K562 (cell line): Measurements from ENCODE around the gene ARHGDIA. TPM values are rescaled to one million over a fixed set of nuclear protein-coding genes. Genes with fewer than 3 reads are reported as not detected.

Experiments used
- BHLHE40 ChIP-seq: IDR thresholded peaks from 2 replicates; pipeline ENCODE4 v1.6.1; 2011; ENCODE audit warnings: low read length, improper control_type of control experiment
- CREBBP ChIP-seq: IDR thresholded peaks from one replicate; pipeline ENCODE4 v1.6.1; 2012; ENCODE audit warnings: low read depth, mild to moderate bottlenecking, control low read depth, inconsistent platforms, low read length
- ETS2 ChIP-seq: IDR thresholded peaks from 2 replicates; pipeline ENCODE4 v1.6.1; 2016; ENCODE audit warnings: borderline replicate concordance, missing genetic modification characterization, mild to moderate bottlenecking, moderate library complexity, missing compliant biosample characterization; ENCODE audit not compliant: poor library complexity, severe bottlenecking
- FOXM1 ChIP-seq, 2 experiments: fragments of 450-650 bp in 1 of 2; sonication (generic) in 1 of 2; formaldehyde crosslinking in 1 of 2; IDR thresholded peaks; 2 replicates each; pipeline versions ENCODE4 v1.6.1 to v1.9.0; 2017 to 2022; ENCODE audit warnings: low read depth in 2 of 2, mild to moderate bottlenecking in 2 of 2, missing genetic modification reagents in 1 of 2, moderate library complexity in 1 of 2
- HDAC2 ChIP-seq: fragments of 450-650 bp; IDR thresholded peaks from 2 replicates; pipeline ENCODE4 v1.6.1; 2016; ENCODE audit warnings: mild to moderate bottlenecking
- LARP7 ChIP-seq: fragments of 450-650 bp; IDR thresholded peaks from 2 replicates; pipeline ENCODE4 v1.6.1; 2016
- MAZ ChIP-seq, 2 experiments: fragments of 450-650 bp in 1 of 2; sonication (generic) in 1 of 2; formaldehyde crosslinking; IDR thresholded peaks in 1 of 2; conservative IDR thresholded peaks in 1 of 2; 2 replicates each; pipeline versions ENCODE4 v1.4.0 to v1.5.0; 2020; ENCODE audit warnings: mild to moderate bottlenecking in 1 of 2, missing genetic modification reagents in 1 of 2
- RBBP5 ChIP-seq: fragments of 200-600 bp; sonication (generic); IDR thresholded peaks from 2 replicates; pipeline ENCODE4 v1.6.1; 2012; ENCODE audit warnings: borderline replicate concordance, mild to moderate bottlenecking, low read length, control low read depth, inconsistent platforms; ENCODE audit not compliant: insufficient read depth, poor library complexity, severe bottlenecking
- TCF3 ChIP-seq: sonication (generic); formaldehyde crosslinking; IDR thresholded peaks from 2 replicates; pipeline ENCODE4 v1.4.0; 2020; ENCODE audit warnings: mild to moderate bottlenecking, missing genetic modification reagents
- TEAD4 ChIP-seq, 2 experiments: sonication (generic) in 1 of 2; formaldehyde crosslinking in 1 of 2; IDR thresholded peaks; 2 replicates each; pipeline versions ENCODE4 v1.6.1 to v1.8.0; 2012 to 2022; ENCODE audit warnings: borderline replicate concordance in 1 of 2, inconsistent platforms in 1 of 2, low read length in 1 of 2, mild to moderate bottlenecking in 1 of 2, missing genetic modification reagents in 1 of 2
- U2AF2 ChIP-seq: fragments of 200-400 bp; formaldehyde crosslinking; optimal IDR thresholded peaks from 2 replicates; pipeline ENCODE3; 2017; ENCODE audit warnings: low read depth, mild to moderate bottlenecking, low read length
- YY1 ChIP-seq, 3 experiments: IDR thresholded peaks; 2 replicates each; pipeline ENCODE4 v1.6.1; 2011; ENCODE audit warnings: low read length in 2 of 3, mild to moderate bottlenecking in 2 of 3, moderate library complexity in 2 of 3, borderline replicate concordance in 1 of 3, control low read depth in 1 of 3, low read depth in 1 of 3; ENCODE audit not compliant: insufficient read depth in 3 of 3, insufficient replicate concordance in 2 of 3, control insufficient read depth in 1 of 3, insufficient read length in 1 of 3; ENCODE audit errors: extremely low read depth in 1 of 3
- ZNF143 ChIP-seq: sonication (generic); formaldehyde crosslinking; IDR thresholded peaks from 2 replicates; pipeline ENCODE4 v1.9.0; 2022; ENCODE audit warnings: mild to moderate bottlenecking, missing genetic modification reagents
- ZNF282 ChIP-seq: sonication (generic); formaldehyde crosslinking; IDR thresholded peaks from 2 replicates; pipeline ENCODE4 v1.8.1; 2023; ENCODE audit warnings: missing genetic modification reagents
- ZNF551 ChIP-seq: fragments of 250-450 bp; sonication (Bioruptor Pico); IDR thresholded peaks from 2 replicates; pipeline ENCODE4 v1.5.0; 2021; ENCODE audit warnings: mild to moderate bottlenecking, moderate library complexity
- ZNF778 ChIP-seq: fragments of 450-650 bp; formaldehyde crosslinking; IDR thresholded peaks from 2 replicates; pipeline ENCODE4 v1.4.0; 2020; ENCODE audit warnings: mild to moderate bottlenecking, moderate library complexity
- polyA plus RNA-seq, 8 experiments: library from polyadenylated mRNA; depleted of rRNA in 4 of 8; stranded (reverse) in 5 of 8; unstranded in 3 of 8; fragments of >200 nt; fragmentation: Nextera tagmentation in 2 of 8; fragmentation: Illumina TruSeq in 1 of 8; extraction: Ambion mirVana in 2 of 8; extraction: Trizol in 1 of 8; gene quantifications; 2 replicates each; pipeline versions ENCODE4 v1.2.1 to v1.2.3, GENCODE V29; 2011 to 2014; ENCODE audit warnings: inconsistent platforms in 1 of 8, missing spikeins in 1 of 8
- total RNA-seq, 7 experiments: library from RNA; depleted of rRNA in 6 of 7; stranded (reverse); fragments of >200 nt in 6 of 7; fragmentation: Illumina TruSeq in 2 of 7; extraction: Trizol in 2 of 7; gene quantifications; 2 replicates each; pipeline versions ENCODE4 v1.2.1 to v1.2.3, GENCODE V29; 2011 to 2021; ENCODE audit warnings: low replicate concordance in 1 of 7
- TF ChIP-seq, protein P1 (sequence below): sonication (generic); formaldehyde crosslinking; IDR thresholded peaks from 2 replicates; pipeline ENCODE4 v1.8.0; 2022; ENCODE audit warnings: missing genetic modification reagents, mild to moderate bottlenecking, moderate library complexity, borderline replicate concordance
- TF ChIP-seq, protein P2 (sequence below): fragments of 250-450 bp; sonication (Bioruptor Pico); IDR thresholded peaks from 2 replicates; pipeline ENCODE4 v1.5.1; 2021; ENCODE audit warnings: mild to moderate bottlenecking
- TF ChIP-seq, protein P3 (sequence below): IDR thresholded peaks from 3 replicates; pipeline ENCODE4 v1.6.1; 2011; ENCODE audit warnings: borderline replicate concordance, mild to moderate bottlenecking, moderate library complexity; ENCODE audit not compliant: insufficient read length; ENCODE audit errors: extremely low read depth

The ARHGDIA gene
- total and polyA plus RNA-seq, 9 of the 15 experiments (the other 6 are each of a cell fraction or from before 2014, with no cell fraction given), result 9.6 to 340 (median 97.6) TPM

DNA sequence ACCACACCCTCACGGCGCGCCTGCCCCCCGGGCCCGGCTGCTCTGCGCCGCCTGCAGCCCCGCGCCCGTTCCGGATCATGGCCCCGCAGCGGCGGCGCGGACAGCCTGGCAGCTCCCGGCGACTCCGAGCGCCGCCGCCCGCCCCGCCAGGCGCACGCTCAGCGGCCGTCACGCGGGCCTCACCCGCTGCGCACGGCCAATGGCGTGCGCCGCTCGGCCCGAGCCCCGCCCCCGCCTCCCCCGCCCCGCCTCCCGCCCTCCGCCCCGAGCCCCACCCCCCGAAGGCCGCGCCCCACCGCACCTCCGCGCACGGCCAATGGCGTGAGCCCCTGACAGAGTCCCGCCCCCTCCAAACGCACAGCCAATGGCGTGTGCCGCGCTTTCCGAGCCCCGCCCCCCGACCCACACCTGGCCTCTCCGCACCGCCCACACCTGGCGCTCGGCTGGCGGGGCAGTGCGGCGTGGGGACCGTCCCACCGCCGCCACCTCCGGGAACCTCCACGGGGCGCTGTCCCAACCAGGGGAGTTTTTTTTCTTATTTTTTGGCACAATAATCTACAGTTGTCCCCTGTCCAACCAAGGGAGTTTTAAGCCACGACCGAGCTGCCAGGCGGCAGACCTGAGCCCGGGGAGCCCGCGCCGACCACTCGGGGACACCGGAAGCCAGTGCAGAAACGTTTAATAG lies 40.3 kb upstream of the ARHGDIA start, which contains the start of gene PCYT2 (continued):
- TF ChIP-seq YY1 (IDR thresholded peaks at IDR 0.05; ENCODE audit: borderline replicate concordance in 1 of 3, control insufficient read depth in 1 of 3, extremely low read depth in 1 of 3, insufficient read depth in 3 of 3, insufficient read length in 1 of 3, insufficient replicate concordance in 2 of 3, low read depth in 1 of 3, low read length in 2 of 3) (peak in 2 of 3 experiments; percentile 11 to 50), ZNF143 (CRISPR knock-in tag) (no peak), TCF3 (CRISPR knock-in tag) (no peak), CREBBP (no peak), HDAC2 (no peak), ZNF551 (CRISPR knock-in tag) (no peak), MAZ (CRISPR knock-in tag; conservative IDR thresholded peaks at IDR 0.05 in 1 of 2, IDR thresholded peaks at IDR 0.05 in 1 of 2) (peak in 1 of 2 experiments; percentile 50; a peak in 1 of 4 replicates), U2AF2 (no peak), ZNF282 (CRISPR knock-in tag) (no peak), BHLHE40 (peak; percentile 64; the same call in 1 of the 2 replicates), LARP7 (no peak), FOXM1 (IDR thresholded peaks at IDR 0.05; ENCODE audit: low read depth) (no peak), FOXM1 (CRISPR knock-in tag; IDR thresholded peaks at IDR 0.05; ENCODE audit: low read depth) (0 out of 2 replicates have a peak, but pooled peaks have one; percentile 38), ETS2 (tag) (no peak), RBBP5 (peak; percentile 4), ZNF778 (CRISPR knock-in tag) (no peak), TEAD4 (IDR thresholded peaks at IDR 0.05; ENCODE audit: low read length) (0 out of 2 replicates have a peak, but pooled peaks have one; percentile 6), TEAD4 (CRISPR knock-in tag; IDR thresholded peaks at IDR 0.05; ENCODE audit: borderline replicate concordance) (no peak)
- TF ChIP-seq, protein P1, sequence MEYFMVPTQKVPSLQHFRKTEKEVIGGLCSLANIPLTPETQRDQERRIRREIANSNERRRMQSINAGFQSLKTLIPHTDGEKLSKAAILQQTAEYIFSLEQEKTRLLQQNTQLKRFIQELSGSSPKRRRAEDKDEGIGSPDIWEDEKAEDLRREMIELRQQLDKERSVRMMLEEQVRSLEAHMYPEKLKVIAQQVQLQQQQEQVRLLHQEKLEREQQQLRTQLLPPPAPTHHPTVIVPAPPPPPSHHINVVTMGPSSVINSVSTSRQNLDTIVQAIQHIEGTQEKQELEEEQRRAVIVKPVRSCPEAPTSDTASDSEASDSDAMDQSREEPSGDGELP, result peak; percentile 69; the same call in 1 of the 2 replicates
- TF ChIP-seq, protein P2, sequence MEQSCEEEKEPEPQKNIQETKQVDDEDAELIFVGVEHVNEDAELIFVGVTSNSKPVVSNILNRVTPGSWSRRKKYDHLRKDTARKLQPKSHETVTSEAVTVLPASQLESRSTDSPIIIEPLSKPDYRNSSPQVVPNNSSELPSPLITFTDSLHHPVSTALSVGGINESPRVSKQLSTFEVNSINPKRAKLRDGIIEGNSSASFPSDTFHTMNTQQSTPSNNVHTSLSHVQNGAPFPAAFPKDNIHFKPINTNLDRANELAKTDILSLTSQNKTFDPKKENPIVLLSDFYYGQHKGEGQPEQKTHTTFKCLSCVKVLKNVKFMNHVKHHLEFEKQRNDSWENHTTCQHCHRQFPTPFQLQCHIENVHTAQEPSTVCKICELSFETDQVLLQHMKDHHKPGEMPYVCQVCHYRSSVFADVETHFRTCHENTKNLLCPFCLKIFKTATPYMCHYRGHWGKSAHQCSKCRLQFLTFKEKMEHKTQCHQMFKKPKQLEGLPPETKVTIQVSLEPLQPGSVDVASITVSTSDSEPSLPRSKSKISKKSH (CRISPR knock-in tag), result no peak
- TF ChIP-seq, protein P3, sequence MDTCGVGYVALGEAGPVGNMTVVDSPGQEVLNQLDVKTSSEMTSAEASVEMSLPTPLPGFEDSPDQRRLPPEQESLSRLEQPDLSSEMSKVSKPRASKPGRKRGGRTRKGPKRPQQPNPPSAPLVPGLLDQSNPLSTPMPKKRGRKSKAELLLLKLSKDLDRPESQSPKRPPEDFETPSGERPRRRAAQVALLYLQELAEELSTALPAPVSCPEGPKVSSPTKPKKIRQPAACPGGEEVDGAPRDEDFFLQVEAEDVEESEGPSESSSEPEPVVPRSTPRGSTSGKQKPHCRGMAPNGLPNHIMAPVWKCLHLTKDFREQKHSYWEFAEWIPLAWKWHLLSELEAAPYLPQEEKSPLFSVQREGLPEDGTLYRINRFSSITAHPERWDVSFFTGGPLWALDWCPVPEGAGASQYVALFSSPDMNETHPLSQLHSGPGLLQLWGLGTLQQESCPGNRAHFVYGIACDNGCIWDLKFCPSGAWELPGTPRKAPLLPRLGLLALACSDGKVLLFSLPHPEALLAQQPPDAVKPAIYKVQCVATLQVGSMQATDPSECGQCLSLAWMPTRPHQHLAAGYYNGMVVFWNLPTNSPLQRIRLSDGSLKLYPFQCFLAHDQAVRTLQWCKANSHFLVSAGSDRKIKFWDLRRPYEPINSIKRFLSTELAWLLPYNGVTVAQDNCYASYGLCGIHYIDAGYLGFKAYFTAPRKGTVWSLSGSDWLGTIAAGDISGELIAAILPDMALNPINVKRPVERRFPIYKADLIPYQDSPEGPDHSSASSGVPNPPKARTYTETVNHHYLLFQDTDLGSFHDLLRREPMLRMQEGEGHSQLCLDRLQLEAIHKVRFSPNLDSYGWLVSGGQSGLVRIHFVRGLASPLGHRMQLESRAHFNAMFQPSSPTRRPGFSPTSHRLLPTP, result no peak
